Measurements from ENCODE around the gene MROH7.

Gene MROH7

DNA sequence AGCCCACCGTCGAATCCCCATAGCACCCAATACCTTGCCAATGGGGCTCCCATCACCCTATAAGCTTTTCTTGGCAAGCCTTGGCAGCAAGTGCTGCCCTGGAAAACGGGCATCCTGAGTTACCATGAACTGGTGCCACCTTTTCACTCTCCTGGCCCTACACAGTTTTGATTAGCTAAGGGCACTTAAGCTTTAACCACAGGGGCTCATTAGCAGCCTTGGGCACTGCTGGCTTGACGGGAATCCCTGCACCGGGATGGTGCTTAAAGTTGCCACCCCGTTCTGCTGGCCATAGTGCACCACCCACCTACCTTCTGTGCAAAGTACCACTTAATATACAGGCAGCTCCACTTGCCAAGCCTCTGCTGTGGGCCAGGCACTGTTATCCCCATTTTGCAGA, 109.0 kb downstream of the MROH7 start:
- no peak for TF ChIP-seq ZNF292 (tag by site-specific recombination; IDR thresholded peaks at IDR 0.05; ENCODE audit: borderline replicate concordance, low read depth)
- TF ChIP-seq ZNF549 (tag by site-specific recombination; IDR thresholded peaks at IDR 0.05), result no peak
- TF ChIP-seq ZSCAN23 (tag by site-specific recombination; IDR thresholded peaks at IDR 0.05), result no peak
- no peak for TF ChIP-seq ZBTB7A (tag by site-specific recombination; IDR thresholded peaks at IDR 0.05; ENCODE audit: low read depth)
- TF ChIP-seq ZNF423 (tag by site-specific recombination; IDR thresholded peaks at IDR 0.05), result no peak
- no peak for TF ChIP-seq KLF7 (tag by site-specific recombination; IDR thresholded peaks at IDR 0.05; ENCODE audit: borderline replicate concordance)
- TF ChIP-seq ZNF837 (tag by site-specific recombination; IDR thresholded peaks at IDR 0.05), result no peak
- TF ChIP-seq ZNF626 (tag by site-specific recombination; IDR thresholded peaks at IDR 0.05), result no peak
- no peaks in the 10 kb centered on the region for H3K4me1 ChIP-seq (ENCODE audit: control insufficient read depth, insufficient read depth, low read length)
- no peak overlapping the region for H3K27ac ChIP-seq (ENCODE audit: extremely low read depth, low read depth, low read length)
- H3K4me3 ChIP-seq (ENCODE audit: low read depth, low read length), result no peak overlapping the region
- no peaks in the 10 kb centered on the region for H3K9me3 ChIP-seq (ENCODE audit: control insufficient read depth, insufficient read depth, low read depth, low read length)
- peaks cover 0 to 3% of the 10 kb centered on the region in 2 experiments; a peak in 1 of 3 replicates for H3K36me3 ChIP-seq (ENCODE audit: control insufficient read depth in 2 of 2, insufficient read depth in 1 of 2, low read length in 2 of 2)
- ChIA-PET CTCF (no interaction called here), POLR2A (no interaction called here)

DNA sequence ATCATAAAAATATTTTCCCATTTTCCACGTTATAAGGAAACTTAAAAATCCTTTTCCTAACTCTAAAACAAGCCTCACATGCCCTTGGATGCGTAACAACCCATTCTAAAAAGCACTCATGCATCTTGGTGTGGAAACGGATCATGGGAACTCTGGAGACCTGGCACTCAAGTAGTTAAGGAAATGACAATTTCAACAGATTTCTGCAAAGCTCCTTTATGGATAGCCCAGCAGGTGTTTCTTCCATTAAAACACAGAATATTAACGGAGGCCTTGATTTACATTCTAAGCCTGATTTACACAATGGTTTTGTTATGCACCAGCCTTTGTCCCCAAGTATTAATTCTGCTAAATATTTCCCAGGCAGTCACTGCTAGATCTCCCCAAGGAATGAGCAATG, 109.8 kb downstream of the MROH7 start:
- H3K4me3 ChIP-seq (ENCODE audit: low read depth, low read length), result no peak overlapping the region
- CTCF ChIA-PET, result interaction anchor here (1.5 kb wide), 1 partner anchor 11 kb away, joined by 3 read pairs; no protein-coding TSS in a partner anchor
- H3K4me1 ChIP-seq (ENCODE audit: control insufficient read depth, insufficient read depth, low read length), result no peaks in the 10 kb centered on the region
- POLR2A ChIA-PET, result interaction anchor here (0.6 kb wide), 1 partner anchor 64 kb away, joined by 3 read pairs; no protein-coding TSS in a partner anchor
- H3K27ac ChIP-seq (ENCODE audit: extremely low read depth, low read depth, low read length), result no peak overlapping the region
- H3K36me3 ChIP-seq (ENCODE audit: control insufficient read depth in 2 of 2, insufficient read depth in 1 of 2, low read length in 2 of 2), result peaks cover 0 to 6% of the 10 kb centered on the region in 2 experiments; a peak in 1 of 3 replicates
- H3K9me3 ChIP-seq (ENCODE audit: control insufficient read depth, insufficient read depth, low read depth, low read length), result no peaks in the 10 kb centered on the region
- no peak for TF ChIP-seq HOXA7 (CRISPR knock-in tag; IDR thresholded peaks at IDR 0.05; ENCODE audit: borderline replicate concordance)
- no peak for TF ChIP-seq ZNF114 (tag by site-specific recombination; IDR thresholded peaks at IDR 0.05)
- TF ChIP-seq ZNF311 (tag by site-specific recombination; IDR thresholded peaks at IDR 0.05; ENCODE audit: borderline replicate concordance), result no peak
- no peak for TF ChIP-seq ZNF501 (tag by site-specific recombination; IDR thresholded peaks at IDR 0.05)
- TF ChIP-seq ZNF302 (tag by site-specific recombination; IDR thresholded peaks at IDR 0.05; ENCODE audit: low read depth), result no peak

DNA sequence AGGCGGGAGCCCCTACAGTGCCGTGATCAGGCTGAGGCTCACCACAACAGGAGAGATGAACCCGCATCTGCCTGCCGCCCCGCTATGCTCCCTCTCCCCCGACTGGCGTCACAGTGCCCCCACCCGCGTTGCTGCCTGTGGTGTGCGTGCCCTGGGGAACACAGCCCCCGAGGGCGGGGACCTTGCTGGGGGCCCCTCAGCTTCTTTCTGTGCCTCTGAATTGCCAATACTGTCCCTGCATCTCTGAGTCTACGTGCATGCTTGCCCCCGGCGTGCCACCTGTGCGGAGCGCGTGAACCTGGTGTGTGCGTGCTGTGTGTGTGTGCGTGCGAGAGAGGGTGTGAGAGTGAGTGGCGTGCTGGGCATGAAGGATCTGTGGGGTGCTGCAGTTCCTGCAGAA, 112.5 kb downstream of the MROH7 start:
- no peak overlapping the region for H3K4me3 ChIP-seq (ENCODE audit: low read depth, low read length)
- no peaks in the 10 kb centered on the region for H3K9me3 ChIP-seq (ENCODE audit: control insufficient read depth, insufficient read depth, low read depth, low read length)
- no peak overlapping the region for H3K27ac ChIP-seq (ENCODE audit: extremely low read depth, low read depth, low read length)
- CTCF ChIA-PET, result no interaction called here
- H3K4me1 ChIP-seq (ENCODE audit: control insufficient read depth, insufficient read depth, low read length), result no peaks in the 10 kb centered on the region
- peaks cover 0 to 31% of the 10 kb centered on the region in 2 experiments; a peak in 1 of 3 replicates for H3K36me3 ChIP-seq (ENCODE audit: control insufficient read depth in 2 of 2, insufficient read depth in 1 of 2, low read length in 2 of 2)
- TF ChIP-seq ZFP69B (tag by site-specific recombination; IDR thresholded peaks at IDR 0.05), result no peak
- TF ChIP-seq ZFHX2 (tag by site-specific recombination; conservative IDR thresholded peaks at IDR 0.05), result no peak
- no peak for TF ChIP-seq YY1 (tag by site-specific recombination; IDR thresholded peaks at IDR 0.05)
- TF ChIP-seq GLI4 (tag by site-specific recombination; IDR thresholded peaks at IDR 0.05), result no peak
- no peak for TF ChIP-seq ZNF146 (tag by site-specific recombination; IDR thresholded peaks at IDR 0.05)
- no peak for TF ChIP-seq ZNF621 (tag by site-specific recombination; IDR thresholded peaks at IDR 0.05)
- TF ChIP-seq ZNF658 (tag by site-specific recombination; IDR thresholded peaks at IDR 0.05), result no peak
- no peak for TF ChIP-seq ZBTB21 (tag by site-specific recombination; IDR thresholded peaks at IDR 0.05)
- TF ChIP-seq, protein P1, sequence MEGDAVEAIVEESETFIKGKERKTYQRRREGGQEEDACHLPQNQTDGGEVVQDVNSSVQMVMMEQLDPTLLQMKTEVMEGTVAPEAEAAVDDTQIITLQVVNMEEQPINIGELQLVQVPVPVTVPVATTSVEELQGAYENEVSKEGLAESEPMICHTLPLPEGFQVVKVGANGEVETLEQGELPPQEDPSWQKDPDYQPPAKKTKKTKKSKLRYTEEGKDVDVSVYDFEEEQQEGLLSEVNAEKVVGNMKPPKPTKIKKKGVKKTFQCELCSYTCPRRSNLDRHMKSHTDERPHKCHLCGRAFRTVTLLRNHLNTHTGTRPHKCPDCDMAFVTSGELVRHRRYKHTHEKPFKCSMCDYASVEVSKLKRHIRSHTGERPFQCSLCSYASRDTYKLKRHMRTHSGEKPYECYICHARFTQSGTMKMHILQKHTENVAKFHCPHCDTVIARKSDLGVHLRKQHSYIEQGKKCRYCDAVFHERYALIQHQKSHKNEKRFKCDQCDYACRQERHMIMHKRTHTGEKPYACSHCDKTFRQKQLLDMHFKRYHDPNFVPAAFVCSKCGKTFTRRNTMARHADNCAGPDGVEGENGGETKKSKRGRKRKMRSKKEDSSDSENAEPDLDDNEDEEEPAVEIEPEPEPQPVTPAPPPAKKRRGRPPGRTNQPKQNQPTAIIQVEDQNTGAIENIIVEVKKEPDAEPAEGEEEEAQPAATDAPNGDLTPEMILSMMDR (tag by site-specific recombination; IDR thresholded peaks at IDR 0.05), result no peak
- TF ChIP-seq ZNF76 (tag by site-specific recombination; IDR thresholded peaks at IDR 0.05; ENCODE audit: borderline replicate concordance, low read depth), result no peak
- no peak for TF ChIP-seq ZXDB (tag by site-specific recombination; IDR thresholded peaks at IDR 0.05)
- TF ChIP-seq GLI2 (tag by site-specific recombination; IDR thresholded peaks at IDR 0.05; ENCODE audit: borderline replicate concordance, low read depth), result no peak
- POLR2A ChIA-PET, result no interaction called here
